ENCODE results near the gene INPP4A.

INPP4A gene

GRCh38 chr2:98478088-98478551 is 33.5 kb downstream of the INPP4A start:
- DNase-seq, result no peak

DNA sequence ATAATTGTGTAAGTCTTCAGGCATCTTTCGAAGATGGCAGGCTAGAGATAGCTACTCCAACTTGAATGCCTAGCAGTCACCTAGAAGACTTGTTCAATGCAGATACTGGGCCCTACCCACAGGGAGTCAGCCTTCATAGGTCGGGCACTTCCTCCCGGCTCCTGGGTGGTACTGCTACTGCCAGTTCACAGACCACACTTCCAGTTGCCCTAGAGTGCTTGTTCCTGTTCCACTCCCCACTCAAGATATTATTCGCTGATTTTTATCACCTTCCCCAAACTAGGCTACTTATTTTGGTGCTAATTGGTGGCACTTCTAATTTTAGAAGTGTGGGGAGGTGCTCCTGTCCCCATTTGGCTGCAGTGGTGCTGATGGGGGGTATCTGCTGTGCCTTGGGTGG is 34.2 kb downstream of the INPP4A start:
- no peak for DNase-seq

- no peak for DNase-seq
These were observed 34.7 kb downstream of the INPP4A start for GRCh38 chr2:98479371-98479770.

DNA sequence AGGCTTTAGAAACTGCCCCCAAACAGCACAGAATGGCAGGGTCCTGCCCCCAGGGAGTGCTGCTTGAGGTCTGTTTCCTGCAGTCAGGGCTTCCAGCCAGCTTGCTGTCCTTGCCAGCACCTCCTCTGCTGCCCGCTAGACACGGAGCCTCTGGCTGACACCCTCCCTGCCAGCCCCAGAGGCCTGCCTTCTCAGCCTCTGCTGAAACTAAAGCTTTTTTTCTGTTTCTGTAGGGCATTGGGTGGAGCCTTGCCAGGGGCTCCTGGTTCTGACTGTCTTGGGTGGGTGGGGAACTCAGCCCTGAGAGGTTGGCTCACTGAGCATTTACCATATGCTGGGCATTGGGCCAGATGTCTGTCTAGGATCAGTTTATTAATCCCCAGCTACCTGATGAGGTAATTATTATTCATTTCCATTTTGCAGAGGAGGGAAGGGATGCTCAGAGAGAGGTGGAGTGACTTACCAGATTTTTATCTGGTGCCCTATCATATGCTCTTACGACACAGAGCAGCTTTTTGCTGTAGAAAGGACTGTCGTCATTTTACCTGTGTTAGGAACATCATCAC is 35.4 kb downstream of the INPP4A start:
- peak in 1 of 2 experiments; percentile 0 for DNase-seq

DNA sequence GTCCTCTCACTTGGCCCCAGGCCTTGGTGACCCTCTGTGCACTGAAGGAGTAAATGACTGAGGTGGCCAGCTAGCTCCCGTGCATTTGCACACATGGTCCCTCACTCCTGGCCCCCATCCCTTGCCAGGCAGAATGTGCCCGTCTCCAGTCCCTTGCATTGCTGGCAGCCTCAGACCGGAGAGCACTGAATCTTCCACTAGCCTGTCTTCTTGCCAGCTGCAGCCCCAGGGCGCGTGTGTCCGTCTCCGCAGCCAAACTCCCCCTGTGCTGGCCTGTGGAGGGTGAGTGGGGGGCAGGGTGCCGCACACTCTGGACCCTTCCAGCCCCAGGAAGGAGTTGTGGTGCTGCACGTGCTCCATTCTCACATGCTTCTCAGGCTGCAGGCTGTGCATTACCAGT is 35.9 kb downstream of the INPP4A start:
- DNase-seq, result no peak

DNA sequence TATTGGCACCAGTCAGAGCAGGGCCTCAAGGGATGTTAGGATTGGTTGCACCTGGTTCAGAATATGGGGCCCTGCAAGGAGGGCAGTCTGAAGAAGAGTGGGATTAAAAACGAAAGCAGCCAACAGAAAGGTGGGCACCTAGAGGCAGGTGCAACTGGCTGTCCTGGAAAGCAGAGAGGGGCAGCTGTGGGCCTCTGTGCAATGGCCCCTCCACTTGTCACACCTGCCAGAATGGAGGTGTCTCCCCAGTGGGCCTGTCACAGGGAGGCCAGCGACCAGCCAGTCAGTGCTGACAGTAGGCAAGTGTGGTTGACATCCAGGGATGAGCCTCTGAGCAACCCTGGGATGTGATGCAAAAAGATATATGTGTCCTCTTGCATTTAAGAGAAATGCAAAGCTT is 37.7 kb downstream of the INPP4A start:
- no peak for DNase-seq

DNA sequence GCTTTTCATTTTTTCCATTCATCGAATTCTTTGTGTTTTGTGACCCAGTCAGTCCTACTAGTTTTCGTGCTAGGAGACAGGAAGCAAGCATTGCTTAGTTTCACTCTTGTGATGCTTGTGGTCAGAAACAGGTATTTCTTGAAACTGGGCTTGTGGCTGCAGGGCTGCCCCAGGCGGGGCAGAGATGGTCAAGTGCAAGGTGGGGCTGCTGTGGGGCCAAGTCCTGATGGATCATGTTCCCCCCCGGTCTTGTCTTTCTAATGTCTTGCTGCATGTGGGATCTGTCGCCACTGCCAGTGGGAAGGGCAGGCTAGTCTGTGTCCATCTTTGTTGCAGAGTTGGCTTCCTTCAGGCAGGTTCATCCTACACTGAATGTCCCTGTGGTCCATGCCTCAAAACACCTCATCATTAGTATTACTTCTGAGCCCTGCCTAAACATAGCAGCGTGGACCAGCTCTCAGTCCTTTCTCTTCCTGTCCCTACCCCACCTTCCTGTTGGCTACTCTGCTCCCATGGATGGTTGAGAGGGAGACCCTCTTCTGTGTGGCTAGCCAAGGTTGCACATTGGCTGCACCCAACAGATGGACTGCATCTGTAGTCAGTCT is 38.7 kb downstream of the INPP4A start:
- DNase-seq, result no peak

- DNase-seq, result peak; percentile 34 to 53
These were observed 39.5 kb downstream of the INPP4A start for GRCh38 chr2:98484121-98484557.

GRCh38 chr2:98484652-98485452 is 40.2 kb downstream of the INPP4A start:
- DNase-seq, result no peak

- DNase-seq, result no peak
These were observed 40.7 kb downstream of the INPP4A start for GRCh38 chr2:98485453-98485755.

- DNase-seq, result no peak
These were observed 41.8 kb downstream of the INPP4A start for GRCh38 chr2:98486374-98486981.

DNA sequence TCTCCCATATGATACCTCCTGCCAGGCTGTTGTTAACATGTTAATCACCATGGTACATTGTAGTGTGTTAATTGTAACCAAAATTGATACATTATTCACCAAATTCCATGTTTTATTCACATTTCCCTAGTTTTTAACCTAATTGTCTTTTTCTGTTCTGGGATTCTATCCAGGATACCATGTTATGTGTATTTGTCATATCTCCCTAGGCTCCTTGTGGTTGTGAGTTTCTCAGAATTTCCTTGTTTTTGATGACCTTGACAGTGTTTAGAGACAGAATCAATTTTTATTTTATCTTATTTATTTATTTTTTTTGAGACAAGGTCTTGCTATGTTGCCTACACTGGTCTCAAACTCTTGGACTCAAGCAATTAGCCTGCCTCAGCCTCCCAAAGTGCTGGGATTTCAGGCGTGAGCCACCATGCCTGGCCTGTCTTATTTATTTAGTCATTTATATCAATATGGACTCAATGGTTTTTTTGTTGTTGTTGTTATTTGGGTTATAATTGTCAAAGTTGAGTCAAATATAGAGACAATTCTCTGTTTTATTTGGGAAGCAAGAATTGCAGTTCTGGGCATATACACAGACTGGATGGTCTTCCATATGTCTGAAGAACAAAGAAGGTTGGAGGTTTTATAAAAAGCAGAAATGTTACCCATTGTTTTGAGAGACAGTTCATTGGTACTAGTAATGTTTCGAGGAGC is 42.6 kb downstream of the INPP4A start:
- no peak for DNase-seq

DNA sequence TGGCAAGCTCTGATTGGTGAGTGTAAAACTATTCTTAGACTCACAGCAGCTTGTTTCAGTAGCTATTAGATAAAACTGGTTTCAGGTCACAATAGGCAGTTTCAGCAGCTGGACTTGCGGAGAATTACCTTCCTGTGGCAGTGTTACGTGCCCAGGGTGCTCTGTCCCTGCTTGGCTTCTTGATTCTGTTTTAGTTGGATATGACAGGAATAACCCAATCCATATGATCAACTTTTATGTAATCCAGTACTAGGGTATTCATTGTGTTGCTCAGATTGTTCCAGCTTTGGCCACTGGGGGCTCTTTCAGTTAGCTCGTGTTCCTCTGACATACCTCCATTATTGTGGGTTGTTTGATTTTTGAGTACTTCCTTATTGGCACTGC is 43.1 kb downstream of the INPP4A start:
- DNase-seq, result peak; percentile 2 to 45

GRCh38 chr2:98488252-98488651 is 43.6 kb downstream of the INPP4A start:
- DNase-seq, result no peak

- DNase-seq, result no peak
These were observed 44.8 kb downstream of the INPP4A start for GRCh38 chr2:98489486-98489885.

- DNase-seq, result no peak
These were observed 45.6 kb downstream of the INPP4A start for GRCh38 chr2:98489971-98490962.

GRCh38 chr2:98492441-98492840 is 47.8 kb downstream of the INPP4A start:
- DNase-seq, result no peak

- DNase-seq, result no peak
These were observed 50.0 kb downstream of the INPP4A start for GRCh38 chr2:98494699-98495098.

- no peak for DNase-seq
These were observed 52.3 kb downstream of the INPP4A start for GRCh38 chr2:98496750-98497493.

- DNase-seq, result no peak
These were observed 54.2 kb downstream of the INPP4A start for GRCh38 chr2:98498703-98499440.
